ENCODE data around the gene IGSF3. TPM values are rescaled to one million over a fixed set of nuclear protein-coding genes. Genes with fewer than 3 reads are reported as not detected.

Gene IGSF3
- total RNA-seq, 1 experiment from 2014 or later = 4.0 TPM

GRCh38 chr1:116710420-116711262 lies 43.1 kb upstream of the IGSF3 start:
- intact Hi-C loops (cut with micrococcal nuclease; ENCODE audit: unreplicated experiment) = no loop called here
- Histone ChIP-seq H3K27ac (ENCODE audit: low read depth, low read length, poor library complexity, severe bottlenecking) (no peak overlapping the region), H3K9me3 (ENCODE audit: low read depth, low read length, poor library complexity, severe bottlenecking) (no peaks in the 10 kb centered on the region), H3K4me1 (ENCODE audit: insufficient read depth, low read length, poor library complexity, severe bottlenecking) (peaks cover 13% of the 10 kb centered on the region), H3K36me3 (ENCODE audit: insufficient read depth, low read length, poor library complexity, severe bottlenecking) (no peaks in the 10 kb centered on the region), H3K4me3 (ENCODE audit: low read depth, low read length, poor library complexity, severe bottlenecking) (no peak overlapping the region), H3K27me3 (replicated peaks; ENCODE audit: insufficient read depth, low read depth, low read length, poor library complexity) (no peaks in the 10 kb centered on the region)
- no TSS peak for BruUV-seq (replicated peaks)
- no peak for DNase-seq (ENCODE audit: low spot score)
- ChIA-PET POLR2A (ENCODE audit: low non-redundant PET) (no interaction called here), CTCF (no interaction called here)
- TF ChIP-seq EZH2 (IDR thresholded peaks at IDR 0.05; ENCODE audit: borderline replicate concordance, low read depth, low read length, poor library complexity, severe bottlenecking) = no peak
- TF ChIP-seq CTCF (conservative IDR thresholded peaks at IDR 0.05; ENCODE audit: low read depth, low read length) = no peak

GRCh38 chr1:116709666-116710167 lies 42.2 kb upstream of the IGSF3 start:
- no peak overlapping the region for H3K4me3 ChIP-seq (ENCODE audit: low read depth, low read length, poor library complexity, severe bottlenecking)
- BruUV-seq (replicated peaks) = no TSS peak
- DNase-seq (ENCODE audit: low spot score) = no peak
- ChIA-PET CTCF (no interaction called here), POLR2A (ENCODE audit: low non-redundant PET) (no interaction called here)
- no peaks in the 10 kb centered on the region for H3K27me3 ChIP-seq (replicated peaks; ENCODE audit: insufficient read depth, low read depth, low read length, poor library complexity)
- no peak overlapping the region for H3K27ac ChIP-seq (ENCODE audit: low read depth, low read length, poor library complexity, severe bottlenecking)
- no peaks in the 10 kb centered on the region for H3K9me3 ChIP-seq (ENCODE audit: low read depth, low read length, poor library complexity, severe bottlenecking)
- intact Hi-C loops (cut with micrococcal nuclease; ENCODE audit: unreplicated experiment) = no loop called here
- no peak for TF ChIP-seq CTCF (conservative IDR thresholded peaks at IDR 0.05; ENCODE audit: low read depth, low read length)
- no peak for TF ChIP-seq EZH2 (IDR thresholded peaks at IDR 0.05; ENCODE audit: borderline replicate concordance, low read depth, low read length, poor library complexity, severe bottlenecking)
- no peaks in the 10 kb centered on the region for H3K36me3 ChIP-seq (ENCODE audit: insufficient read depth, low read length, poor library complexity, severe bottlenecking)
- peaks cover 13% of the 10 kb centered on the region for H3K4me1 ChIP-seq (ENCODE audit: insufficient read depth, low read length, poor library complexity, severe bottlenecking)

- no peak overlapping the region for H3K27ac ChIP-seq (ENCODE audit: low read depth, low read length, poor library complexity, severe bottlenecking)
- POLR2A ChIA-PET (ENCODE audit: low non-redundant PET) = no interaction called here
These were observed 40.8 kb upstream of the IGSF3 start for GRCh38 chr1:116708255-116708900.

More at GRCh38 chr1:116708255-116708900, 40.8 kb upstream of the IGSF3 start:
- Histone ChIP-seq H3K36me3 (ENCODE audit: insufficient read depth, low read length, poor library complexity, severe bottlenecking) (no peaks in the 10 kb centered on the region), H3K27me3 (replicated peaks; ENCODE audit: insufficient read depth, low read depth, low read length, poor library complexity) (no peaks in the 10 kb centered on the region), H3K9me3 (ENCODE audit: low read depth, low read length, poor library complexity, severe bottlenecking) (no peaks in the 10 kb centered on the region), H3K4me3 (ENCODE audit: low read depth, low read length, poor library complexity, severe bottlenecking) (no peak overlapping the region), H3K4me1 (ENCODE audit: insufficient read depth, low read length, poor library complexity, severe bottlenecking) (peaks cover 13% of the 10 kb centered on the region)
- intact Hi-C loops (cut with micrococcal nuclease; ENCODE audit: unreplicated experiment) = no loop called here
- CTCF ChIA-PET = no interaction called here
- DNase-seq (ENCODE audit: low spot score) = no peak
- BruUV-seq (replicated peaks) = no TSS peak
- TF ChIP-seq CTCF (conservative IDR thresholded peaks at IDR 0.05; ENCODE audit: low read depth, low read length) (no peak), EZH2 (IDR thresholded peaks at IDR 0.05; ENCODE audit: borderline replicate concordance, low read depth, low read length, poor library complexity, severe bottlenecking) (no peak)

Data from A673 (cell line).